GM23248 (cell line): ENCODE data around the gene SHB. TPM values are rescaled to one million over a fixed set of nuclear protein-coding genes. Genes with fewer than 3 reads are reported as not detected.

Source experiments
- DNase-seq: peaks from one replicate; pipeline ENCODE4 v3.0.0-alpha.2; 2015
- H2AFZ ChIP-seq: fragments of 200-600 bp; sonication (generic); 2 replicates; pipeline ENCODE4 v1.6.1; 2016; ENCODE audit warnings: antibody characterized with exemption
- H3F3A ChIP-seq: fragments of 200-600 bp; sonication (generic); 2 replicates; pipeline ENCODE4 v1.6.1; 2016; ENCODE audit warnings: mild to moderate bottlenecking, antibody characterized with exemption, mixed run types; ENCODE audit not compliant: insufficient read depth
- H3K27ac ChIP-seq: fragments of 200-600 bp; sonication (generic); 2 replicates; pipeline ENCODE4 v1.5.1; 2016; ENCODE audit warnings: mild to moderate bottlenecking
- H3K27me3 ChIP-seq: fragments of 200-600 bp; sonication (generic); replicated peaks from 2 replicates; pipeline ENCODE4 v1.6.1; 2016; ENCODE audit warnings: mild to moderate bottlenecking; ENCODE audit not compliant: insufficient read depth
- H3K36me3 ChIP-seq: fragments of 200-600 bp; sonication (generic); 2 replicates; pipeline ENCODE4 v1.6.1; 2016; ENCODE audit warnings: low read depth, mild to moderate bottlenecking
- H3K4me1 ChIP-seq: fragments of 200-600 bp; sonication (generic); 2 replicates; pipeline ENCODE4 v1.6.1; 2016; ENCODE audit warnings: mild to moderate bottlenecking; ENCODE audit not compliant: insufficient read depth
- H3K4me2 ChIP-seq: fragments of 200-600 bp; sonication (generic); one replicate; pipeline ENCODE4 v1.6.1; 2016; ENCODE audit warnings: mild to moderate bottlenecking; ENCODE audit not compliant: unreplicated experiment
- H3K4me3 ChIP-seq: fragments of 200-600 bp; sonication (generic); 2 replicates; pipeline ENCODE4 v1.5.1; 2016; ENCODE audit warnings: mild to moderate bottlenecking
- H3K79me2 ChIP-seq: fragments of 200-600 bp; sonication (generic); 2 replicates; pipeline ENCODE4 v1.6.1; 2016; ENCODE audit warnings: mild to moderate bottlenecking; ENCODE audit not compliant: insufficient read depth
- H3K9ac ChIP-seq: fragments of 200-600 bp; sonication (generic); 2 replicates; pipeline ENCODE4 v1.6.1; 2016; ENCODE audit warnings: mild to moderate bottlenecking
- H3K9me2 ChIP-seq: fragments of 200-600 bp; sonication (generic); 2 replicates; pipeline ENCODE4 v1.6.1; 2016; ENCODE audit warnings: mixed run types, mild to moderate bottlenecking, moderate library complexity; ENCODE audit not compliant: insufficient read depth
- H3K9me3 ChIP-seq: fragments of 200-600 bp; sonication (generic); one replicate; pipeline ENCODE4 v1.6.1; 2017; ENCODE audit warnings: low read depth
- H4K20me1 ChIP-seq: fragments of 200-600 bp; sonication (generic); 2 replicates; pipeline ENCODE4 v1.6.0; 2016; ENCODE audit not compliant: insufficient read depth
- EZH2 ChIP-seq: fragments of 200-600 bp; sonication (generic); IDR thresholded peaks from 2 replicates; pipeline ENCODE4 v1.6.1; 2018; ENCODE audit warnings: antibody characterized with exemption, mild to moderate bottlenecking; ENCODE audit not compliant: insufficient read depth, poor library complexity, severe bottlenecking
- EZH2phosphoT487 ChIP-seq: fragments of 200-600 bp; sonication (generic); IDR thresholded peaks from 2 replicates; pipeline ENCODE4 v1.6.1; 2018; ENCODE audit warnings: antibody characterized with exemption, moderate library complexity, mild to moderate bottlenecking, low read depth; ENCODE audit not compliant: insufficient read depth
- WGBS, 2 experiments: methylation state at CpG; one replicate each; pipeline ENCODE4 v1.1.6; 2015 to 2017; ENCODE audit warnings: low lambda C conversion rate in 2 of 2, low coverage in 1 of 2; ENCODE audit errors: missing lambda C conversion rate in 2 of 2; 5-methylcytosine and 5-hydroxymethylcytosine counted together
- in situ Hi-C: fragments of 300-500 bp; cut with MboI; formaldehyde crosslinking; loops from 2 replicates; pipeline ENCODE4 v1.15.0; 2020
- polyA plus RNA-seq: library from polyadenylated mRNA; unstranded; fragments of >200 nt; fragmentation: Nextera tagmentation; extraction: Ambion mirVana; gene quantifications from 2 replicates; pipeline ENCODE4 v1.2.1, GENCODE V29; 2016
- total RNA-seq: library from RNA; depleted of rRNA; stranded (reverse); fragments of >200 nt; shearing (Covaris generic); gene quantifications from 2 replicates; pipeline ENCODE4 v1.2.3, GENCODE V29; 2014

Gene SHB
- total and polyA plus RNA-seq, 2 experiments from 2014 or later = 3.9 to 11.1 TPM

DNA sequence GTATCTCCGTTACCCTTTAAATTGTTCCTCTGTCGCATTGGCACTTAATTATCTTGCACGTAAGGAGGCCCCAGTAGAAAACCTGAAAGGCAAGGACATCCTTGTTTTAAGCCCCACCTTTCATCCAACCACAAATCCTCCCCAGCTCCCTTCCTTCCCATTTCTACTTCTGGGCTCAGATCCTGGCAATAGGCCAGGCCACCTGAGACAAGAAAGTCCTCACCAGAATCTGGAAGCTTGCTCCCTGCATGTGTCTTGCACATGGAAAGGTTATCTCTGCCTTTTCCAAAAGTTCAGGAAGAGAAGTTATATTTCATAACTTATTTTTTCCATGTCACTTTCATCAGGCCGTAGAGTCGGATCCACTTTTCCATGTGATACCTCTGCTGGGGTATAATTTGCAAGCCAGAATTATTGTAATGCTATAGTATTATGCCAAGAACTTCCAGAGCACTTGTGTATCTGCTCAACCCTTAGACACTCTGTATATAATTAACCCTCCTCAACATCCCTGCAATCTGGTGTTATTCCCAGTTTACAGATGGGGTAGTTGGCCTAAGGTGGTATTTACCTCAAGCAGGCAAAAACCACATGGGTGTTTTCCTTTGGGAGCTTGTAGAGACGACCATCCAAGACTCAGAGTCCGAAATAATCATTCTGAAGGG is 2.6 kb upstream of the SHB start:
- no peak for TF ChIP-seq EZH2phosphoT487
- no peak for TF ChIP-seq EZH2
- Histone ChIP-seq H3F3A (peaks cover 17% of the 10 kb centered on the region; the same call in 1 of the 2 replicates), H4K20me1 (no peaks in the 10 kb centered on the region), H3K27ac (no peak overlapping the region), H3K9me3 (no peaks in the 10 kb centered on the region), H3K9ac (no peak overlapping the region), H3K36me3 (no peaks in the 10 kb centered on the region), H3K27me3 (no peaks in the 10 kb centered on the region), H3K4me2 (no peak overlapping the region), H3K4me1 (peaks cover 16% of the 10 kb centered on the region), H3K79me2 (peaks cover 18% of the 10 kb centered on the region), H3K4me3 (no peak overlapping the region), H3K9me2 (no peaks in the 10 kb centered on the region), H2AFZ (no peak overlapping the region)
- DNase-seq = no peak
- in situ Hi-C loops = loop anchor here (10.0 kb wide), 1 partner anchor 147 kb away; no protein-coding TSS in a partner anchor
- whole genome bisulfite sequencing, 2 experiments = 73 to 76% methylated on average over 7 of the region's 7 CpGs

- no peaks in the 10 kb centered on the region for H3K36me3 ChIP-seq
- H3K4me2 ChIP-seq = peak overlapping the region; percentile 90
- H3K9ac ChIP-seq = peak overlapping the region; percentile 95
- in situ Hi-C loops = no loop called here
- peaks cover 17% of the 10 kb centered on the region for H3K4me1 ChIP-seq
- no peak for TF ChIP-seq EZH2
- TF ChIP-seq EZH2phosphoT487 = no peak
- peak overlapping the region; percentile 77; the same call in 1 of the 2 replicates for H3K27ac ChIP-seq
- H3K4me3 ChIP-seq = peak overlapping the region; percentile 99
- no peaks in the 10 kb centered on the region for H3K27me3 ChIP-seq
- DNase-seq = peak; percentile 53
- H3K9me2 ChIP-seq = no peaks in the 10 kb centered on the region
- peak overlapping the region; percentile 72 for H2AFZ ChIP-seq
- H3K9me3 ChIP-seq = no peaks in the 10 kb centered on the region
- no peaks in the 10 kb centered on the region for H4K20me1 ChIP-seq
- peaks cover 17% of the 10 kb centered on the region for H3F3A ChIP-seq
- WGBS, 2 experiments = 1% methylated on average over 60 to 100 of the region's 107 CpGs
- H3K79me2 ChIP-seq = peaks cover 54% of the 10 kb centered on the region
These were observed 957 bp downstream of the SHB start for GRCh38 chr9:38067859-38068681.

DNA sequence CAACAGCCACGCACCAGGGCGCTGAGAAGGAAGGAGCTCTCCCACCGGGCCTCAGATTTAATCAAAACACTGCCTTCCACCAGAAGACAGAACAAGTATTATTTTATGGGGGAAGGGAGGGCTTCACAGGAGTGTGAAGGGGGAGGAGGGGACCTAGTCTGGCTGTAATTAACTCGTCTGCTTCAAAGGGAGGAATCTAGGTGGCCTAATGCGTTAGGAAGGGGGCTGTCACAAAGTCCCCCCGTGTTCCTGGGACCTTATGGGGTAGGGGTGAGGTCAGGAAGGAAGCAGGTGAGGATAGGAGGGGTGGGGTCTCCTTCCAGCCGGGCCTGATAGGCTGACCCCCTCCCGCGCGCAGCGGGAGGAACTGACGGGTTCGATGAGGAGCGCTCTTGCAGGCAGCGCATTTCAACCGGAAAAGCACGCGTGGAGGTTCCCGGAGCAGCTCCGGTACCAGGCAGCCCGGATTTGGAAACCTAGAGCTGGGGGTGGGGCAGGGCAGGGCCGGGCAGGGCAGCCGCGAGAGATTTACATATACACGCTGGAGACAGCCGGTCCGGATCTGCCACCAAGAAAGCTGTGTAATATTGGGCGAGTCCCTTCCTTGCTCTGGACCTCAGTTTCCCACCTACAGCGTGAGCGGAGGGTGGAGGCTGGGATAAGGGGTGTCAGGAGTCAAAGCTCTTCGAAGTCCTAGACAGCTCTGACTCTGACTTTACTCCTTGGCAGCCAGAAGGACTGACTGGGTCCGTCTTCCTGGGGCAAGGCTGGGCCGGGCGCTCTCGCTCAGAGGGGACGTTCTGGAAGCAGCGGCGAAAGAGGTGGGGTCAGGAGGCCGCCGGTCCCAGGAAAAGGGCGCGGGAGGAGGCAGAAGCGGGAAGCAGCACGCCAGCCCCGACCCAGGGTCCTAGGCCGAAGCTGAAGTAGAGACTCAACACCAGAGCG is 1.8 kb downstream of the SHB start:
- Histone ChIP-seq H2AFZ (peak overlapping the region; percentile 72), H4K20me1 (no peaks in the 10 kb centered on the region), H3K27ac (peak overlapping the region; percentile 15; the same call in 1 of the 2 replicates), H3K4me3 (peak overlapping the region; percentile 99), H3F3A (peaks cover 17% of the 10 kb centered on the region), H3K9ac (peak overlapping the region; percentile 95), H3K4me1 (peaks cover 26% of the 10 kb centered on the region), H3K4me2 (peak overlapping the region; percentile 90), H3K9me2 (no peaks in the 10 kb centered on the region), H3K9me3 (no peaks in the 10 kb centered on the region), H3K36me3 (no peaks in the 10 kb centered on the region), H3K79me2 (peaks cover 62% of the 10 kb centered on the region), H3K27me3 (no peaks in the 10 kb centered on the region)
- TF ChIP-seq EZH2phosphoT487 = no peak
- TF ChIP-seq EZH2 = no peak
- peak; percentile 63 for DNase-seq
- in situ Hi-C loops = no loop called here
- WGBS, 2 experiments = 2 to 4% methylated on average over 44 to 47 of the region's 47 CpGs
